HepG2 (cell line): ENCODE results near the gene GRM4.

Experiments used
- AFF4 ChIP-seq: sonication (generic); formaldehyde crosslinking; IDR thresholded peaks from 2 replicates; pipeline ENCODE4 v1.4.0; 2020; ENCODE audit warnings: missing genetic modification reagents
- CCAR2 ChIP-seq: fragments of 200-400 bp; formaldehyde crosslinking; optimal IDR thresholded peaks from 2 replicates; pipeline ENCODE3; 2018; ENCODE audit warnings: low read depth, mild to moderate bottlenecking, low read length, moderate library complexity
- CSRNP1 ChIP-seq: sonication (generic); formaldehyde crosslinking; IDR thresholded peaks from 2 replicates; pipeline ENCODE4 v1.8.1; 2023; ENCODE audit warnings: mild to moderate bottlenecking, missing genetic modification reagents
- CTCF ChIP-seq: sonication (generic); formaldehyde crosslinking; IDR thresholded peaks from 2 replicates; pipeline ENCODE4 v1.5.0; 2020; ENCODE audit warnings: mild to moderate bottlenecking, missing genetic modification reagents, moderate library complexity
- KAT7 ChIP-seq: IDR thresholded peaks from 2 replicates; pipeline ENCODE4 v1.6.1; 2018; ENCODE audit warnings: borderline replicate concordance, missing compliant biosample characterization
- NFE2L2 ChIP-seq: fragments of 150-350 bp; IDR thresholded peaks from 2 replicates; pipeline ENCODE4 v1.6.1; 2014; ENCODE audit warnings: low read length
- PLRG1 ChIP-seq: fragments of 450-650 bp; conservative IDR thresholded peaks from 2 replicates; pipeline ENCODE4 v1.6.1; 2016
- POLR2A ChIP-seq, 2 experiments: IDR thresholded peaks; 2 replicates each; pipeline ENCODE4 v1.6.1; 2011; ENCODE audit warnings: low read depth in 2 of 2, low read length in 2 of 2, mild to moderate bottlenecking in 1 of 2, moderate library complexity in 1 of 2; ENCODE audit not compliant: insufficient read depth in 1 of 2
- PPARG ChIP-seq: conservative IDR thresholded peaks from 2 replicates; pipeline ENCODE4 v1.6.1; 2016; ENCODE audit warnings: missing biosample characterization, missing genetic modification reagents
- RFX5 ChIP-seq: IDR thresholded peaks from 2 replicates; pipeline ENCODE4 v1.6.1; 2011; ENCODE audit warnings: low read depth, low read length, improper control_type of control experiment
- XBP1 ChIP-seq: sonication (generic); formaldehyde crosslinking; IDR thresholded peaks from 2 replicates; pipeline ENCODE4 v1.5.0; 2020; ENCODE audit warnings: missing genetic modification reagents
- ZBTB8A ChIP-seq: sonication (generic); formaldehyde crosslinking; IDR thresholded peaks from 2 replicates; pipeline ENCODE4 v1.4.0; 2020; ENCODE audit warnings: mild to moderate bottlenecking, low read depth, missing genetic modification reagents, borderline replicate concordance
- ZNF276 ChIP-seq: sonication (generic); formaldehyde crosslinking; IDR thresholded peaks from 2 replicates; pipeline ENCODE4 v1.4.0; 2020; ENCODE audit warnings: mild to moderate bottlenecking, low read depth, missing genetic modification reagents
- ZNF407 ChIP-seq: sonication (generic); formaldehyde crosslinking; IDR thresholded peaks from one replicate; pipeline ENCODE4 v1.5.1; 2020; ENCODE audit warnings: mild to moderate bottlenecking, missing genetic modification reagents; ENCODE audit errors: not compliant biosample characterization

GRCh38 chr6:34075906-34076305 is 70.0 kb downstream of the GRM4 start:
- no peak for TF ChIP-seq RFX5
- TF ChIP-seq KAT7 (CRISPR knock-in tag): no peak
- no peak for TF ChIP-seq PPARG (CRISPR knock-in tag)
- TF ChIP-seq CCAR2: no peak
- no peak for TF ChIP-seq ZNF276 (CRISPR knock-in tag)
- no peak for TF ChIP-seq ZBTB8A (CRISPR knock-in tag)
- TF ChIP-seq ZNF407: no peak
- no peak for TF ChIP-seq NFE2L2
- no peak for TF ChIP-seq CTCF (CRISPR knock-in tag)
- no peak for TF ChIP-seq XBP1 (CRISPR knock-in tag)
- no peak for TF ChIP-seq PLRG1
- no peak for TF ChIP-seq CSRNP1 (CRISPR knock-in tag)
- no peak for TF ChIP-seq AFF4 (CRISPR knock-in tag)
- TF ChIP-seq POLR2A (IDR thresholded peaks at IDR 0.05; ENCODE audit: insufficient read depth in 1 of 2, low read depth in 2 of 2, low read length in 2 of 2): no peak
